SK-N-SH (cell line): ENCODE data around the gene ENTPD7. TPM values are rescaled to one million over a fixed set of nuclear protein-coding genes. Genes with fewer than 3 reads are reported as not detected.
A peak's percentile ranks its signal among the peaks of the same experiment; 100 is the strongest.

Source experiments
- CTCF ChIA-PET: fragments of 300-600, 350-600 bp; formaldehyde crosslinking; extraction: SDS; loops from one replicate; lab custom pipeline; 2021; lab: Yijun Ruan, JAX
- POLR2A ChIA-PET: fragments of 350-600 bp; sonication (Branson Sonifier 250); formaldehyde crosslinking; extraction: SDS; loops from one replicate; lab custom pipeline; 2020; ENCODE audit warnings: antibody characterized with exemption, inconsistent platforms; lab: Yijun Ruan, JAX
- DNase-seq: peaks from one replicate; pipeline ENCODE4 v3.0.0; 2012
- H2AFZ ChIP-seq: fragments of 200-600 bp; sonication (generic); 2 replicates; pipeline ENCODE4 v1.8.1; 2016; ENCODE audit warnings: antibody characterized with exemption, mild to moderate bottlenecking, low read depth
- H3F3A ChIP-seq: fragments of 200-600 bp; sonication (generic); replicated peaks from 2 replicates; pipeline ENCODE3; 2016; ENCODE audit warnings: antibody characterized with exemption, mild to moderate bottlenecking; ENCODE audit not compliant: insufficient read depth
- H3K27ac ChIP-seq, 2 experiments: fragments of 200-500 bp in 1 of 2; fragments of 200-600 bp in 1 of 2; sonication (Bioruptor generic) in 1 of 2; sonication (generic), shearing (Covaris generic) in 1 of 2; 2 replicates each; pipeline versions ENCODE4 v1.5.1 to v1.6.1; 2014 to 2016; ENCODE audit warnings: low read depth in 2 of 2, inconsistent platforms in 1 of 2, low read length in 1 of 2, mild to moderate bottlenecking in 1 of 2, mixed read lengths in 1 of 2
- H3K27me3 ChIP-seq: fragments of 200-600 bp; sonication (generic), shearing (Covaris generic); 2 replicates; pipeline ENCODE4 v1.6.1; 2016; ENCODE audit warnings: mixed run types; ENCODE audit not compliant: insufficient read depth
- H3K36me3 ChIP-seq, 2 experiments: fragments of 200-500 bp in 1 of 2; fragments of 200-600 bp in 1 of 2; sonication (Bioruptor generic) in 1 of 2; sonication (generic) in 1 of 2; replicated peaks in 1 of 2; 2 replicates each; pipeline versions ENCODE3 to v1.5.1; 2014 to 2016; ENCODE audit warnings: low read length in 1 of 2, mild to moderate bottlenecking in 1 of 2; ENCODE audit not compliant: insufficient read depth in 2 of 2, control insufficient read depth in 1 of 2
- H3K4me1 ChIP-seq, 2 experiments: fragments of 200-500 bp in 1 of 2; fragments of 200-600 bp in 1 of 2; sonication (Bioruptor generic) in 1 of 2; sonication (generic), shearing (Covaris generic) in 1 of 2; 2 replicates each; pipeline versions ENCODE4 v1.5.1 to v1.6.1; 2014 to 2016; ENCODE audit warnings: low read depth in 1 of 2, low read length in 1 of 2, mixed run types in 1 of 2; ENCODE audit not compliant: insufficient read depth in 2 of 2, control insufficient read depth in 1 of 2
- H3K4me2 ChIP-seq: fragments of 200-600 bp; sonication (generic), shearing (Covaris generic); 2 replicates; pipeline ENCODE4 v1.6.1; 2017; ENCODE audit warnings: mixed run types
- H3K4me3 ChIP-seq, 2 experiments: fragments of 200-500 bp in 1 of 2; fragments of 200-600 bp in 1 of 2; sonication (Bioruptor generic) in 1 of 2; sonication (generic), shearing (Covaris generic) in 1 of 2; 2 replicates each; pipeline versions ENCODE4 v1.5.1 to v1.8.1; 2014 to 2016; ENCODE audit warnings: low read depth in 2 of 2, inconsistent platforms in 1 of 2, low read length in 1 of 2, mild to moderate bottlenecking in 1 of 2, mixed read lengths in 1 of 2, moderate library complexity in 1 of 2
- H3K79me2 ChIP-seq: fragments of 200-600 bp; sonication (generic); 2 replicates; pipeline ENCODE4 v1.8.1; 2017; ENCODE audit warnings: mild to moderate bottlenecking; ENCODE audit not compliant: insufficient read depth
- H3K9ac ChIP-seq: fragments of 200-600 bp; sonication (generic); 2 replicates; pipeline ENCODE4 v1.6.1; 2017; ENCODE audit warnings: mixed run types
- H3K9me2 ChIP-seq: fragments of 200-600 bp; sonication (generic); 2 replicates; pipeline ENCODE4 v1.6.1; 2017; ENCODE audit warnings: mixed run types
- H3K9me3 ChIP-seq: fragments of 200-600 bp; sonication (generic); 2 replicates; pipeline ENCODE4 v1.6.1; 2017; ENCODE audit warnings: mixed run types, mild to moderate bottlenecking, moderate library complexity
- H4K20me1 ChIP-seq: fragments of 200-600 bp; sonication (generic); 2 replicates; pipeline ENCODE4 v1.6.1; 2017; ENCODE audit warnings: mild to moderate bottlenecking, mixed run types; ENCODE audit not compliant: insufficient read depth
- CTCF ChIP-seq: fragments of 200-600 bp; sonication (generic); IDR thresholded peaks from 2 replicates; pipeline ENCODE4 v1.6.1; 2017; ENCODE audit warnings: antibody characterized with exemption, mild to moderate bottlenecking, moderate library complexity
- ELF1 ChIP-seq: IDR thresholded peaks from 2 replicates; pipeline ENCODE4 v1.4.0; 2012
- EP300 ChIP-seq, 2 experiments: IDR thresholded peaks; 2 replicates each; pipeline versions ENCODE4 v1.4.0 to v1.6.1; 2012; ENCODE audit warnings: borderline replicate concordance in 1 of 2, low read depth in 1 of 2, low read length in 1 of 2
- FOSL2 ChIP-seq: IDR thresholded peaks from 2 replicates; pipeline ENCODE4 v1.4.0; 2012; ENCODE audit warnings: low read depth, mild to moderate bottlenecking, moderate library complexity, borderline replicate concordance
- FOXJ3 ChIP-seq: sonication (generic); formaldehyde crosslinking; IDR thresholded peaks from 2 replicates; pipeline ENCODE4 v1.5.1; 2020; ENCODE audit warnings: mild to moderate bottlenecking, missing genetic modification reagents
- GATA2 ChIP-seq: sonication (generic); formaldehyde crosslinking; IDR thresholded peaks from 2 replicates; pipeline ENCODE4 v1.5.0; 2020; ENCODE audit warnings: mild to moderate bottlenecking, missing genetic modification reagents
- IRF3 ChIP-seq: fragments of 150-350 bp; IDR thresholded peaks from 2 replicates; pipeline ENCODE4 v1.6.1; 2016; ENCODE audit warnings: mild to moderate bottlenecking, low read depth, low read length
- MEF2A ChIP-seq: IDR thresholded peaks from 2 replicates; pipeline ENCODE4 v1.4.0; 2012; ENCODE audit warnings: low read depth, borderline replicate concordance
- NFIC ChIP-seq: IDR thresholded peaks from 2 replicates; pipeline ENCODE4 v1.4.0; 2012; ENCODE audit warnings: borderline replicate concordance
- POLR2AphosphoS5 ChIP-seq: IDR thresholded peaks from 2 replicates; pipeline ENCODE4 v1.6.1; 2012; ENCODE audit warnings: low read depth, low read length
- RCOR1 ChIP-seq: fragments of 150-350 bp; IDR thresholded peaks from 2 replicates; pipeline ENCODE4 v1.6.1; 2017; ENCODE audit warnings: antibody characterized with exemption, low read length
- RFX5 ChIP-seq: IDR thresholded peaks from 2 replicates; pipeline ENCODE4 v1.6.1; 2012; ENCODE audit warnings: mild to moderate bottlenecking, improper control_type of control experiment, low read length
- RXRA ChIP-seq: IDR thresholded peaks from 2 replicates; pipeline ENCODE4 v1.4.0; 2012; ENCODE audit warnings: low read depth, mild to moderate bottlenecking, borderline replicate concordance
- SMC3 ChIP-seq: IDR thresholded peaks from 2 replicates; pipeline ENCODE4 v1.6.1; 2012; ENCODE audit warnings: low read depth, low read length, improper control_type of control experiment
- TAF1 ChIP-seq: IDR thresholded peaks from 2 replicates; pipeline ENCODE4 v1.6.1; 2012; ENCODE audit warnings: low read depth, mild to moderate bottlenecking, low read length, moderate library complexity, borderline replicate concordance
- USF2 ChIP-seq: fragments of 150-350 bp; IDR thresholded peaks from 2 replicates; pipeline ENCODE4 v1.6.1; 2017; ENCODE audit warnings: antibody characterized with exemption, low read length, low read depth, borderline replicate concordance
- YY1 ChIP-seq: IDR thresholded peaks from 2 replicates; pipeline ENCODE4 v1.4.0; 2012; ENCODE audit warnings: low read depth, mild to moderate bottlenecking
- polyA plus RNA-seq, 3 experiments: library from polyadenylated mRNA; depleted of rRNA; stranded (reverse); fragments of >200 nt; gene quantifications; 2 replicates each; pipeline ENCODE4 v1.2.3, GENCODE V29; 2012
- TF ChIP-seq, protein P1 (sequence below): IDR thresholded peaks from 2 replicates; pipeline ENCODE4; 2012
- TF ChIP-seq, protein P2 (sequence below): IDR thresholded peaks from 2 replicates; pipeline ENCODE4 v1.6.1; 2012; ENCODE audit warnings: mild to moderate bottlenecking, low read depth, low read length, moderate library complexity

ENTPD7 gene
- polyA plus RNA-seq, 1 of the 3 experiments (the other 2 are of a cell fraction) = 3.9 TPM

GRCh38 chr10:99742254-99742653 lies 82.9 kb downstream of the ENTPD7 start:
- H2AFZ ChIP-seq = no peak overlapping the region
- POLR2A ChIA-PET = no interaction called here
- TF ChIP-seq SMC3 (no peak), USF2 (no peak), RXRA (no peak), IRF3 (no peak), FOSL2 (no peak), MEF2A (no peak), CTCF (no peak), GATA2 (no peak), RFX5 (no peak), POLR2AphosphoS5 (no peak), RCOR1 (no peak), ELF1 (no peak), FOXJ3 (CRISPR knock-in tag) (no peak), YY1 (no peak), EP300 (IDR thresholded peaks at IDR 0.05; ENCODE audit: borderline replicate concordance in 1 of 2, low read depth in 1 of 2, low read length in 1 of 2) (no peak), NFIC (no peak), TAF1 (no peak)
- TF ChIP-seq, protein P1, sequence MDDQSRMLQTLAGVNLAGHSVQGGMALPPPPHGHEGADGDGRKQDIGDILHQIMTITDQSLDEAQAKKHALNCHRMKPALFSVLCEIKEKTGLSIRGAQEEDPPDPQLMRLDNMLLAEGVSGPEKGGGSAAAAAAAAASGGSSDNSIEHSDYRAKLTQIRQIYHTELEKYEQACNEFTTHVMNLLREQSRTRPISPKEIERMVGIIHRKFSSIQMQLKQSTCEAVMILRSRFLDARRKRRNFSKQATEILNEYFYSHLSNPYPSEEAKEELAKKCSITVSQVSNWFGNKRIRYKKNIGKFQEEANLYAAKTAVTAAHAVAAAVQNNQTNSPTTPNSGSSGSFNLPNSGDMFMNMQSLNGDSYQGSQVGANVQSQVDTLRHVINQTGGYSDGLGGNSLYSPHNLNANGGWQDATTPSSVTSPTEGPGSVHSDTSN = no peak
- TF ChIP-seq, protein P2, sequence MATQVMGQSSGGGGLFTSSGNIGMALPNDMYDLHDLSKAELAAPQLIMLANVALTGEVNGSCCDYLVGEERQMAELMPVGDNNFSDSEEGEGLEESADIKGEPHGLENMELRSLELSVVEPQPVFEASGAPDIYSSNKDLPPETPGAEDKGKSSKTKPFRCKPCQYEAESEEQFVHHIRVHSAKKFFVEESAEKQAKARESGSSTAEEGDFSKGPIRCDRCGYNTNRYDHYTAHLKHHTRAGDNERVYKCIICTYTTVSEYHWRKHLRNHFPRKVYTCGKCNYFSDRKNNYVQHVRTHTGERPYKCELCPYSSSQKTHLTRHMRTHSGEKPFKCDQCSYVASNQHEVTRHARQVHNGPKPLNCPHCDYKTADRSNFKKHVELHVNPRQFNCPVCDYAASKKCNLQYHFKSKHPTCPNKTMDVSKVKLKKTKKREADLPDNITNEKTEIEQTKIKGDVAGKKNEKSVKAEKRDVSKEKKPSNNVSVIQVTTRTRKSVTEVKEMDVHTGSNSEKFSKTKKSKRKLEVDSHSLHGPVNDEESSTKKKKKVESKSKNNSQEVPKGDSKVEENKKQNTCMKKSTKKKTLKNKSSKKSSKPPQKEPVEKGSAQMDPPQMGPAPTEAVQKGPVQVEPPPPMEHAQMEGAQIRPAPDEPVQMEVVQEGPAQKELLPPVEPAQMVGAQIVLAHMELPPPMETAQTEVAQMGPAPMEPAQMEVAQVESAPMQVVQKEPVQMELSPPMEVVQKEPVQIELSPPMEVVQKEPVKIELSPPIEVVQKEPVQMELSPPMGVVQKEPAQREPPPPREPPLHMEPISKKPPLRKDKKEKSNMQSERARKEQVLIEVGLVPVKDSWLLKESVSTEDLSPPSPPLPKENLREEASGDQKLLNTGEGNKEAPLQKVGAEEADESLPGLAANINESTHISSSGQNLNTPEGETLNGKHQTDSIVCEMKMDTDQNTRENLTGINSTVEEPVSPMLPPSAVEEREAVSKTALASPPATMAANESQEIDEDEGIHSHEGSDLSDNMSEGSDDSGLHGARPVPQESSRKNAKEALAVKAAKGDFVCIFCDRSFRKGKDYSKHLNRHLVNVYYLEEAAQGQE = no peak
- H3K4me2 ChIP-seq = no peak overlapping the region
- H3F3A ChIP-seq = peaks cover 5% of the 10 kb centered on the region
- DNase-seq = no peak
- CTCF ChIA-PET = interaction anchor here (0.6 to 1.9 kb wide), 3 partner anchors 10 to 945 kb away, joined by 3 to 6 read pairs (median 4); partner anchors contain the start of genes COX15 and CUTC
- H3K9me2 ChIP-seq = no peaks in the 10 kb centered on the region
- H4K20me1 ChIP-seq = no peaks in the 10 kb centered on the region
- H3K4me1 ChIP-seq = no peaks in the 10 kb centered on the region
- H3K4me3 ChIP-seq = no peak overlapping the region
- no peaks in the 10 kb centered on the region for H3K27me3 ChIP-seq
- H3K9ac ChIP-seq = no peak overlapping the region
- peaks cover 22% of the 10 kb centered on the region for H3K9me3 ChIP-seq
- H3K27ac ChIP-seq = peak overlapping the region; percentile 0 to 5; a peak in 2 of 4 replicates
- H3K36me3 ChIP-seq = peaks cover 59 to 92% of the 10 kb centered on the region in 2 experiments
- peaks cover 10% of the 10 kb centered on the region; the same call in 1 of the 2 replicates for H3K79me2 ChIP-seq
